Measurements from ENCODE around the gene SNIP1.

DNA sequence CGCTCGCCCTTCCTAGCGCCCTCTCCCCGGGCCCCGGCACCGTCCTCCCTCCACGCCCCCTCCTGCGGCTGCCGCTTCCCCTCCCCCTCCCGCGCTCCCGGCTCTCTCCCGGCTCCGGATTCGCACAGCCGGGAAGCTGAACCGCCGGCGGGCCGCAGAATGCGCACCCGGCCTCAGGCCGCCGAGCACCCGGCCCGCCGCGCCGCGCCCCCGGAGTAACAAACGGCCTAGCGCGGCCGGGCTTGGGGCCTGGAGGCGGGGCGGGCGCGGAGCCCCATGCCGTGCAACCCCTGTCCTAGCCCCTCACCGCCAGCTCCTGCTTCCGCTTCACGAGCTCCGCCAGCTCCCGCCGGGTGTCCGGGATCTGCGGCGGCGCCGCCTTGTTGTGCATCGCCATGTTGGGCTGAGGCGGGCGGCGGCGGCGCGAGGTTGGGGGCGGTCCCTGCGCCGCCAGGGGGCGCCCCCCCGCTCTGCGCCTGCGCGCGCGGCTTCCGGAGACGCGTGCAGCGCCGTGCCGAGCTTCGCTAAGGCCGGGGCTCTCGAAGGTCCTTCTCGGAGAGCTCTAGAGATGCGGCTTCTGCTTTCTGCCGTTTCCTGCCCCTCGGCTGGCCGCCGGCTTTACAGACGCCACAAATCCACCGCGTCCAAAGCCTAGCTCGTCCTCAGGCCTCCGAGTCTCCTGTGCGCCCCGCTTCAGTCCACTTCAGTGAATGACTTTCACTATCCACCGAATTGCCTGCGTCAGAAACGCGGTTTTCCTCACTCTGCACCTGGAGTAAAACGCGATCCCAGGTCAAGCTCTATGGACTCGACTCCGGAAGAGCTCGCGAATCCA is 39.5 kb downstream of the SNIP1 start, which contains the start of gene MEAF6:
- TF ChIP-seq, protein P1, sequence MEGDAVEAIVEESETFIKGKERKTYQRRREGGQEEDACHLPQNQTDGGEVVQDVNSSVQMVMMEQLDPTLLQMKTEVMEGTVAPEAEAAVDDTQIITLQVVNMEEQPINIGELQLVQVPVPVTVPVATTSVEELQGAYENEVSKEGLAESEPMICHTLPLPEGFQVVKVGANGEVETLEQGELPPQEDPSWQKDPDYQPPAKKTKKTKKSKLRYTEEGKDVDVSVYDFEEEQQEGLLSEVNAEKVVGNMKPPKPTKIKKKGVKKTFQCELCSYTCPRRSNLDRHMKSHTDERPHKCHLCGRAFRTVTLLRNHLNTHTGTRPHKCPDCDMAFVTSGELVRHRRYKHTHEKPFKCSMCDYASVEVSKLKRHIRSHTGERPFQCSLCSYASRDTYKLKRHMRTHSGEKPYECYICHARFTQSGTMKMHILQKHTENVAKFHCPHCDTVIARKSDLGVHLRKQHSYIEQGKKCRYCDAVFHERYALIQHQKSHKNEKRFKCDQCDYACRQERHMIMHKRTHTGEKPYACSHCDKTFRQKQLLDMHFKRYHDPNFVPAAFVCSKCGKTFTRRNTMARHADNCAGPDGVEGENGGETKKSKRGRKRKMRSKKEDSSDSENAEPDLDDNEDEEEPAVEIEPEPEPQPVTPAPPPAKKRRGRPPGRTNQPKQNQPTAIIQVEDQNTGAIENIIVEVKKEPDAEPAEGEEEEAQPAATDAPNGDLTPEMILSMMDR (conservative IDR thresholded peaks at IDR 0.05; ENCODE audit: low read depth, low read length) = peak; percentile 54
- no peak for TF ChIP-seq EZH2 (IDR thresholded peaks at IDR 0.05; ENCODE audit: borderline replicate concordance, low read depth, low read length, poor library complexity, severe bottlenecking)

All from A673 (cell line).